RWPE1 (cell line): ENCODE data around the gene PTPN4.

ENCODE experiments used
- CTCF ChIA-PET: fragments of 350-600 bp; sonication (Branson Sonifier 250); formaldehyde crosslinking; extraction: SDS; loops from one replicate; lab custom pipeline; 2021; lab: Yijun Ruan, JAX
- POLR2A ChIA-PET: fragments of 400-600 bp; formaldehyde crosslinking; extraction: SDS; loops from one replicate; lab custom pipeline; 2020; ENCODE audit warnings: antibody characterized with exemption; ENCODE audit not compliant: low non-redundant PET; lab: Yijun Ruan, JAX
- DNase-seq: peaks from one replicate; pipeline ENCODE4 v3.0.0; 2012; ENCODE audit warnings: low spot score
- H3K27ac ChIP-seq: fragments of 450-650 bp; 2 replicates; pipeline ENCODE4 v1.5.1; 2017
- TF ChIP-seq, protein P1 (sequence below): fragments of 450-650 bp; conservative IDR thresholded peaks from 2 replicates; pipeline ENCODE4 v1.5.1; 2017; ENCODE audit warnings: low read depth, mild to moderate bottlenecking

The PTPN4 gene

DNA sequence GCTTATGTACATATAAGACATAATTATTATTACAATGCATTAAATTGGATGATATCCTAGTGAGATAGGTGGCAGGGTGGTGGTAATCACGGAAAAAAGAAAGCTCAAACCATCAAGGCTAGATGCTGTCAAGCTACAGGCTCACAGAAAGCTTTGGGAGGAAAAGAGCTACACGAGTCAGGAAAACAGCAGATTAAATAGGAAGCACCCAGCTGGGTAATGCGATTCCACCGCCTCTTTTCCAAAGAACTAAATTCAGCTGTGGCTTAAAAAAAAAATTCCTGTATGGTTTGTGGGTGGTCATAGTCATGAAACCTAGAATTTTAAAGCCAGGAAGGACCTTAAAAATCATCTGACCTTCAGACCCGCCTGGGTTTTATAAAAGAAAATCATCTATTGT is 23.7 kb upstream of the PTPN4 start:
- ChIA-PET POLR2A (no interaction called here), CTCF (interaction anchor here (0.8 kb wide), 1 partner anchor 26 kb away, joined by 3 read pairs; no protein-coding TSS in a partner anchor)
- DNase-seq, result no peak
- H3K27ac ChIP-seq, result no peak overlapping the region
- TF ChIP-seq, protein P1, sequence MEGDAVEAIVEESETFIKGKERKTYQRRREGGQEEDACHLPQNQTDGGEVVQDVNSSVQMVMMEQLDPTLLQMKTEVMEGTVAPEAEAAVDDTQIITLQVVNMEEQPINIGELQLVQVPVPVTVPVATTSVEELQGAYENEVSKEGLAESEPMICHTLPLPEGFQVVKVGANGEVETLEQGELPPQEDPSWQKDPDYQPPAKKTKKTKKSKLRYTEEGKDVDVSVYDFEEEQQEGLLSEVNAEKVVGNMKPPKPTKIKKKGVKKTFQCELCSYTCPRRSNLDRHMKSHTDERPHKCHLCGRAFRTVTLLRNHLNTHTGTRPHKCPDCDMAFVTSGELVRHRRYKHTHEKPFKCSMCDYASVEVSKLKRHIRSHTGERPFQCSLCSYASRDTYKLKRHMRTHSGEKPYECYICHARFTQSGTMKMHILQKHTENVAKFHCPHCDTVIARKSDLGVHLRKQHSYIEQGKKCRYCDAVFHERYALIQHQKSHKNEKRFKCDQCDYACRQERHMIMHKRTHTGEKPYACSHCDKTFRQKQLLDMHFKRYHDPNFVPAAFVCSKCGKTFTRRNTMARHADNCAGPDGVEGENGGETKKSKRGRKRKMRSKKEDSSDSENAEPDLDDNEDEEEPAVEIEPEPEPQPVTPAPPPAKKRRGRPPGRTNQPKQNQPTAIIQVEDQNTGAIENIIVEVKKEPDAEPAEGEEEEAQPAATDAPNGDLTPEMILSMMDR, result no peak

DNA sequence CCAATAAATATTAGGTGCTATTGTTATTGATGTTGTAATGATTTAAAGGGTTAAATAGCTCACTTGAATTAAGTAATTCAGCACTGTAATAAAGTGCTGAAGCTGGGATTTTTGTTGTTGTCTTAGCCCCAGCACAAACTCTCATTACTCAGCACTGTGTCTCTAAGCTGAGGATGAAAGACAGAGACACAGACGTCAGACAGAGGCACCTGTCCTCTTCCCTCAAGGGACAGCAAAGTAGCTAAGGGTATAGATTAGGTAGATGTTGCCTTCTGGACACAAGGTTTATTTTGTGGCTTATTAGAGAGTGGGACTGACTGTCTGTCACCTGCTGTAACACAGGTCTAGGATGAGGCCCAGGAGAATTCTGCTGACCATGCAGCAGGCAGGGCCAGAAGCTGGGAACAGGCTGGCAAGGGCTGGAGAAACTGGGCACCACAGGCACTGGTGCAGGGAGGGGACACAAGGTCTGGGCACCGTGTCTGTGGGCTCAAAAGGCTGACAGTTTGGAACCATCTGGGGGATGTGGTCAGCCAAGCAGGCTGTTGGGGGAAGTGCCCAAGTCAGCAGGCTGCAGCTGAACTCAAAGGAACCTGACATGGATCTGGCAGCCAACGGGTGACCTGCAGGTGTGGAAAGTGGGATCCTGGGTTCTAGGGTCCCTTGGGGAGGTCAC is 20.0 kb upstream of the PTPN4 start:
- no peak overlapping the region for H3K27ac ChIP-seq
- CTCF ChIA-PET, result interaction anchor here (0.7 kb wide), 1 partner anchor 436 kb away, joined by 3 read pairs; no protein-coding TSS in a partner anchor
- DNase-seq, result no peak
- POLR2A ChIA-PET, result no interaction called here
- TF ChIP-seq, protein P1, result no peak

DNA sequence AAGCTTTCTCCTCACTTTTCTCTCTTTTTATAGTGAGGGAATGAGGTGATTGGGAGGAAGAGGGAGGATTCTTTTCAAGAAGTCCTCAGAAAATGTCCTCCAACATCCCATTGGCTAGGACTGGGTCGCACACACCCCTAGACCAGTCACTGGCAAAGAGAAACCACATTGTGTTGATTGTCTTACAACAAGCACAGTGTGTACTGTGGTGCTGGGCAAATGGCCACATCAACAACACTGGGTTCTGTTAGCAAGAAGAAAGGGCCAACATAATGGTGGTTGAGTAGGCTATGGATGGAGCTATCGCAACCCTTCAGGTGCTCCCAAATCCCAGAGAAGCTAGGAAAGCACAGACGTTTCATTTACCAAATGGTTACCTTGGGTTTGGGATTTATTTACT is 18.7 kb upstream of the PTPN4 start:
- H3K27ac ChIP-seq, result no peak overlapping the region
- DNase-seq, result no peak
- ChIA-PET CTCF (no interaction called here), POLR2A (no interaction called here)
- TF ChIP-seq, protein P1, result no peak

DNA sequence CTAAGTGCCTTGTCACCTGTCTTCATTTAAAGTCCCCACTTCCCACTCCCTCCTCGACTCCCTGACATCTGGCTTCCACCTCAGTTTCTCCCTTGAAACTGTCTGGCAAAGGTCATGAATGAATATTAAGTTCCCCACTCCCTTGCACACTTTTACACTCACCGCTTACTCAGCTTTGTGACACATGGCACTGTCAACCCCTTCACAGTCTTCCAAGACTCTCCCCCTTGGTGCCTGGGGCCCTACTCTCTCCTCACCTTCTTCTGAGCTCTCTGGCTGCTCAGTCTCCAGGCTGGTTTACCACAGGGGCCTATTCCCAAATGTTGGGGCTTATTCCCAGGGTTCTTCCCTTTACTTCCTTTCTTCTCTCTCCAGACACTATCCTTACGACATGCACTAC is 17.9 kb upstream of the PTPN4 start:
- ChIA-PET CTCF (no interaction called here), POLR2A (no interaction called here)
- no peak overlapping the region for H3K27ac ChIP-seq
- no peak for DNase-seq
- TF ChIP-seq, protein P1, result no peak

DNA sequence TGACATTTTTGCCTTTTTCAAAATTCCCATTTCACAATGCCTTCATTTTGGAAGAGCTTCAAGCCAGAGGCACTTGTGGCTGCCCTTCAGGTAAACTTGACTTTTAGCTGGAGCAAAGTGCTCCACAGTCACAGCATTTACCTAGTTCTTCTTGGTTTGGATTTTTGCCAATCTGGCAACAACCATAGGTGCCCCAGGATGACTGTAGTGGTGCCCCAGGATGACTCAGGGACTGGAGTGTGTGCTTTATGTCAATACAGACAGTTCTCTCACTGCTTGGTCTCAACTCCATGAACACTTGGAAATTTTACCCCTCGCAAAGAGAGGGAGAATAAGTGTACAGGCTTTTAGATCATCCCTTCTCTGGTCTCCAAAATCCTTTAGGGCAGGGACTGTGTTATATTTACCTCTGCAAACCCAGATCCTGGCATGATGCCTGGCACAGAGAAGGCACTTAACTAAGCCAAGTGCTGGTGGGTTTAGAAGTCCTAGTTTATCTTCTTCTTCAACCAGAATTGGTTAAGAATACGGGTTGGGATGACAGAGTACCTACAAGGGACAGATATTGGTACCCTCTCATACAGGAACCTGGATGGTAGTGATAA is 15.3 kb upstream of the PTPN4 start:
- TF ChIP-seq, protein P1, result no peak
- no peak overlapping the region for H3K27ac ChIP-seq
- CTCF ChIA-PET, result no interaction called here
- DNase-seq, result peak; percentile 92
- POLR2A ChIA-PET, result no interaction called here

DNA sequence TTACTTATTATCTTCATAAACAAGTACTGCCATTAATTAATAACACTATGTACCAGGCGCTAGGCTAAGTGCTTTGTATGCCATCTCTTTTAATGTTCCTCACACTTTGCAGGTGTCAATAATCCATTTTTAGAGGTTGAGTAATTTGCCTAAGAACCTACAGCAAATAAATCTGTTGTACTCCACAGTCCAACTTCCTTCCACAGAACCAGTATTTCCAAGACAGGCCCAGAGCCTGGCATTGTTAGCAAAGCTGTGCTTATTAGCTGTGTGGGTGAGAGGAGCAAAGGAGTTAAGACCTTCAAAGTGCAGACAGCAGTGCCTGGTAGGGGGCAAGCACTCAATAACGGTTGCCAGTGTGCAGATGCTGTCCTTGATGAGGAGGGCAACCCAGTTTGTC is 14.2 kb upstream of the PTPN4 start:
- ChIA-PET POLR2A (no interaction called here), CTCF (no interaction called here)
- DNase-seq, result no peak
- TF ChIP-seq, protein P1, result no peak
- H3K27ac ChIP-seq, result peak overlapping the region; percentile 56
